ENCODE data around the gene PXDC1. TPM values are rescaled to one million over a fixed set of nuclear protein-coding genes. Genes with fewer than 3 reads are reported as not detected.

Gene PXDC1
- total RNA-seq, 2 experiments from 2014 or later, result 0.18 TPM; not detected in 1

DNA sequence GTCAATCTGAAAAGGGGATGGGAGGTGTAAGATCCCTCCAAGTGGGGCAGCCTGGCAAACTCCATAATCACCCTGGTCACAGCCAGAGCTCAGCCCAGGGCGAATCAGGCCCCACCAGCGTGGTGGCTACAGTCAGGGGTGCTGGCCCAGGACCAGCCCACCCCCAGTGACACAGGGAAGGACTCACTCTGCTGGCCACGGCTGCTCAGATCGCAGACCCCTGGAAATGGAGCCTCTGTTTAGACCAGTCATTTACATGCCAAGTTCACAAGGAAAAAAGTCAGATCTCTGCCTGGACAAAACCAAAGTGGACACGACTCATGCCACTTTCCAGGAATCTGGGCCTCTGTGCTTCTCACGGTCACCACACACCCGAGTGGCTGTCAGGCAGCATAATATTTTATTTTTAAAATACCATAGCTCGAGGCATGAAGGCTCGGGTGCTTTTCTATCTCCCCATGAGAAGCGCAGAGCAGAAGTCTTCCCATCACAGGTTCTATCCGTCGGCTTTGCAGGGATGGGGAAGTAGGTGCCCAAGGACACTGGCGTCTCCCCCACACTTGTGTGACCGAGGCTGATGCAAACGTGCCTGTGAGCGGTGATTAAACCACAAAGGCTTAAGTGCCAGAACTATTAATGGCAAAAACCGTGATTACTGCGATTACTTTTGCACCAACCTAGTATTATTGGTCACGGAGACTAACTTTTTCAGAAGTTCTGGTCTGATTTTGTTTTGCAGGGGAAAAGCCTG lies 13.0 kb downstream of the PXDC1 start:
- Mint-ChIP-seq H3K27me3 (peaks cover 23% of the 10 kb centered on the region), H3K4me3 (no peak overlapping the region), H3K27ac (no peak overlapping the region), H3K4me1 (peaks cover 11% of the 10 kb centered on the region), H3K36me3 (no peaks in the 10 kb centered on the region), H3K9me3 (peaks cover 3% of the 10 kb centered on the region)
- no peak for DNase-seq

DNA sequence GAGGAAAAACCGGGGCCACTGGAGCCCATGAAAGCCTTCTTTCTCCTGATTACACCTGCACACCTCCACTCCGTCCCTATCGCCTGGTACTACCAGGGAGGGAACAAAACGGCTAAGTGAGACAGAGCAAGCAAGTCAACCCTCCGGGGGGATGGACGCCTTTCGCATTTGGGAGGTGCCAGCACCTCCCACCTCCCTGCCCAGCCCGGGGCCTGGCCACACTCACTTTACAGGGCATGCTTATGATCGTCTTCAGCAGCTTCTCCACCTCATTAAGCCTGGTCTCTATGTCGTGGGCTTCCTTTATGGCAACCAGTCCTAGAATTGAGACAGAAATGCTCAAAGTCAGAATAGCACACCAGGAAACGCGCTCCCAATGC lies 13.7 kb downstream of the PXDC1 start:
- Mint-ChIP-seq H3K27me3 (peaks cover 25% of the 10 kb centered on the region), H3K4me3 (no peak overlapping the region), H3K27ac (no peak overlapping the region), H3K9me3 (peaks cover 3% of the 10 kb centered on the region), H3K4me1 (peaks cover 8% of the 10 kb centered on the region), H3K36me3 (no peaks in the 10 kb centered on the region)
- no peak for DNase-seq

DNA sequence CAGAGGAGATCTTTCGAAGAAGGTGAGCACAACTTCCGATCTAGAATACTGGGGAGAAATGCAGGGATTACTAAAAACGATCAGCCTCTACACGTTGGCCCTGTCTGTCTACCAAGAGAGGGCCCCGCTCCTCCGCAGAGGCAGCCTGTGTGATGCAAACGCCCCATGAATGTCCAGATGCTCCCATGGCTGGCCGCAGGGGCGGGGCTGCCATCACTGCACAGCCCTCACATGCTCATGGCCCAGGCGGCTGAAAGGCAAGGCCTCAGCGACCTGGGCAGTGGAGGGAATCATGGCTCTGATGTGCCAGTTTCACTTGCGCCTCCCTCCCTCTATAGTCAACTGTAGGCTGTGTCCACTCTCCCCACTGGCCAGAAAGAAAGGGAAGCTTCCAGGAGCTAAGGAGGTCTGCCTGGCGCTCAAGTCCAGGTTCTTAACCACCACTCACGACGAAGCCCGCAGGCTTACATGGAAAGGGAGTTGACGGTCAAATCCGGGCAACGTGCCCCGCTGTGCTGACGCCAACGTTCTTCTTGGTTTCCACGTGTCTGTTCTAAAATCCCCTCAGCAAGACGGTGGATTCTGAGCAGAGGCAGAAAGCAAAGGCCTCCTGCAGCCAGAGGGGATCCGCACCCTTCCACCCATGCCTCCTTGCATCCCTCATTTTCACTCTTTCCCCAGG lies 14.2 kb downstream of the PXDC1 start:
- Mint-ChIP-seq H3K4me1 (peaks cover 3% of the 10 kb centered on the region), H3K27ac (no peak overlapping the region), H3K27me3 (peaks cover 29% of the 10 kb centered on the region), H3K4me3 (no peak overlapping the region), H3K9me3 (peaks cover 3% of the 10 kb centered on the region), H3K36me3 (no peaks in the 10 kb centered on the region)
- no peak for DNase-seq

DNA sequence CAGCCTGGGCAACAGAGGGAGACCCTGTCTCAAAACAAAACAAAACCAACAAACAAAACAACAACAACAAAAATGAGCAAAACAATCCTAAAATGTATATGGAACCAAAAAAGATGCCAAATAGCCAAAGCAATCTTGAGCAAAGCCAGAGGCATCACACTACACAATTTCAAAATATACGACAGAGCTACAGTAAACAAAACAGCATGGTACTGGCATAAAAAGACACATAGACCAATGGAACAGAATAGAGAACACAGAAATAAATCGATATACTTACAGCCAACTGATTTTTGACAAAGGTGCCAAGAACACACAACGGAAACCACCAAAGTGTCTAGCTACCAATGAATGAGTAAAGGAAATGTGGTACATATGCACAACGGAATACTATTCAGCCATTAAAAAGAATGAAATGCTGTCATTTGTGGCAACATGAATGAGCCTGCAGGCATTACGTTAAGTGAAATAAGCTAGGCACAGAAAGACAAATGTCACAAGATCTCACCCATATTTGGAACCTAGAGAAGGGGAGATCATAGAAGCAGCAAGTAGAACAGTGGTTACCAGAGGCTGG lies 16.4 kb downstream of the PXDC1 start:
- Mint-ChIP-seq H3K27ac (no peak overlapping the region), H3K27me3 (peaks cover 19% of the 10 kb centered on the region), H3K4me3 (no peak overlapping the region)

DNA sequence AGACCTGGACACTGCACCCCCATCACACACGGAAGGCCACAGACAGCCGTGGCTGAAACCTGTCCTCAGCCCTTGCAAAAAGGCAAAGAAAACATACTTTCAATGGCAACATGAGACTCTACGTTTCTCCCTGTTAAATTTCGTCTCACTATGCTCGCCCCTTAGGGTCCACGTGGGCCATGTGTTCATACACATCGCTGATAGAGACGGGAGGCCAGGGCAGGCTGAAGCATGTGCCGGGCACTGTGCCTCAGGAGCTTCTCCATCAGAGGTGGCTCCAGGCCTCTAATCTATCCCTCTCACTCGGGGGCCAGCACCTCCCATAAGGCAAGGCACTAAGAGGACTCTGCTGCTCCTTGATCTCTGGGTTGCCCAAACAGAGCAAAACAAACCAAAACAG lies 17.5 kb downstream of the PXDC1 start:
- H3K36me3 Mint-ChIP-seq, result no peaks in the 10 kb centered on the region
- no peaks in the 10 kb centered on the region for H3K4me1 Mint-ChIP-seq
- H3K27ac Mint-ChIP-seq, result no peak overlapping the region
- H3K4me3 Mint-ChIP-seq, result no peak overlapping the region
- H3K9me3 Mint-ChIP-seq, result peaks cover 3% of the 10 kb centered on the region
- H3K27me3 Mint-ChIP-seq, result peaks cover 19% of the 10 kb centered on the region
- DNase-seq, result no peak

More for the DNA sequence above, 16.4 kb downstream of the PXDC1 start:
- H3K36me3 Mint-ChIP-seq, result no peaks in the 10 kb centered on the region
- no peaks in the 10 kb centered on the region for H3K4me1 Mint-ChIP-seq
- H3K9me3 Mint-ChIP-seq, result peaks cover 3% of the 10 kb centered on the region
- DNase-seq, result no peak

DNA sequence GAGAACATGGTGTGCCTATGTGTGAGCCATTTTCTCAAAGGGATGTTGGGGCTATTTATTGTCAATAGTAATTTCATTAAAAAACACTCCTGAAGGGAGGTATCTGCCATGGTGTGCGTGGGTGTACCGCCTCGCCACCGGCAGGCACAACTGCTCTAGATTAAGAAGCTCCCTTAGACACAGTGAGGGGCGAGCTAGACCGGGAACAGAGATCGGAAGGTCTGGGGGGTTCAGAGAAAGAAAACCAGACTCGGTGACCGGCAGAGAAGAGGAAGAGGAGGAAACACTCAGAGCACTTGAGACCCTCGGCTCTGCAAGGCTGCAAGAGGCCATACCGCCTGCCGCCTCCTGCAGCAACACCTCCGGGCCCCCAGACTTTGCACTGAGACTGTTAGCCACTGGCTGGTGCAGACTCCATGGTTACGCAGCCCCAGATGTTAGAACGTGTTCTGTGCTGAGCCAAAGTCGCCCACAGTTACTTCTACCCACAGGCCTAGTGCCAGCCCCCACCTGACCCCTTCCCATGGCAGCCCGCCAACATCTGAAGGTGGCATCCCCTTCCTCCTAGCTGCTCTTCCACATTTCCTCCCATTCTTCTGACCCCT lies 18.1 kb downstream of the PXDC1 start:
- no peaks in the 10 kb centered on the region for H3K4me1 Mint-ChIP-seq
- no peaks in the 10 kb centered on the region for H3K36me3 Mint-ChIP-seq
- H3K27me3 Mint-ChIP-seq, result peaks cover 19% of the 10 kb centered on the region
- no peak overlapping the region for H3K4me3 Mint-ChIP-seq
- DNase-seq, result no peak
- H3K9me3 Mint-ChIP-seq, result peaks cover 3% of the 10 kb centered on the region
- H3K27ac Mint-ChIP-seq, result no peak overlapping the region

DNA sequence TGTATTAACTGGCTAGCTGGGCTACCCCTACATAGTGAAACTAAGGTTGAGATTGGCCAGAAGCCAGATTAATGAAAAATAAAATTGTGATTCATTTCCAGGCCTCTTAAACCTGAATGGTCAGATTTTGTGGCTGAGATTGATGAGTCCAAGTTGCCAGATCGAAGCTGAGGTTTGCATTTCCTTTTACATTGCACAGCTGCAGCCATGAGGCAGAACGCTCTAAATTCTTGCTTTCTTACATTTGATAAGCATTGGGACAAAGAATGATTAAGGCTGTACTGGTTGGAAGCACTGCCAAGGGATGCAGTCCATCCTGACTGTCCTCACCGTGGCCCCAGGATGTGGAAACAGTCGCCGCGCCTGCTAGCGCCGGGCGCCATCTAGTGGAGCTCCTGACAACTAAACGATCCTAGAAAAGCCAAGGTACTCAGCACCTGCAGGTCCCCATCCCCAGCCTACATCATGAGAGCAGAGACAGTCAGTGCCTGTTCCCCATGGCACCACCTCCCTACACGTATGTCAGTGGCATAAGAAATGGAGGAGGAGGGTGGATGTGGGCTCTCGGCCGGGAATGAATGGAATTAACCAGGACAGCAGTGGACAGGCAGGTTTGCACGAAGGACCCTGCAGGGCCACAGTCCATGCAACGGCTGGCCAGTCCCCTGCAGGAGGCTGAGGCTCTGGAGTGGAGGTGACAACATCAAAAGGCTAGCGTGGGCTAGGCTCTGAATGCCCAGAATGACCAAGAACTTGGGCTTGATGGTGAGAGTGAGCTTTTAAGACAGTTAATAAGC lies 19.0 kb downstream of the PXDC1 start:
- Mint-ChIP-seq H3K4me3 (no peak overlapping the region), H3K36me3 (no peaks in the 10 kb centered on the region), H3K9me3 (peaks cover 3% of the 10 kb centered on the region), H3K4me1 (no peaks in the 10 kb centered on the region), H3K27ac (no peak overlapping the region), H3K27me3 (peaks cover 19% of the 10 kb centered on the region)
- DNase-seq, result peak; percentile 59

DNA sequence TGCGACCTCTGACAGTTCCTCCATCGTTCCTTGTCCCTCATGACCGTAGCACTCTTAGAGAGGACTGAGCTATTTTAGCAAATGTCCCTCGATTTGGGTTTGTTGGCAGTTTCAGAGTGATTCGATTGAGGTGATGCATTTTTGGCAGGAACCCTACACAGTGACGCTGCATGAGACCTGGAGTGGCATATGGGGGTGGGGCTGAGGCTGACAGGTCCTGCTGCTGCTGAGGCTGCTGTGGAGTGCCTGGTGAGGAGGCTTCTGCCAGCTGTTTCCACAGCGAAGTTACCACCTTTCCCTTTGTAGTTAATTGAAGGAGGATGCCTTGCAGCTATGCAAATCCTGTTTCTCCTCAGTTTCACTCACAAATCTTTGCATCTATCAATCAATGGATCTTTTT lies 19.8 kb downstream of the PXDC1 start:
- H3K27ac Mint-ChIP-seq, result no peak overlapping the region
- peaks cover 3% of the 10 kb centered on the region for H3K9me3 Mint-ChIP-seq
- H3K27me3 Mint-ChIP-seq, result peaks cover 19% of the 10 kb centered on the region
- no peaks in the 10 kb centered on the region for H3K36me3 Mint-ChIP-seq
- no peak for DNase-seq
- H3K4me3 Mint-ChIP-seq, result no peak overlapping the region
- no peaks in the 10 kb centered on the region for H3K4me1 Mint-ChIP-seq

DNA sequence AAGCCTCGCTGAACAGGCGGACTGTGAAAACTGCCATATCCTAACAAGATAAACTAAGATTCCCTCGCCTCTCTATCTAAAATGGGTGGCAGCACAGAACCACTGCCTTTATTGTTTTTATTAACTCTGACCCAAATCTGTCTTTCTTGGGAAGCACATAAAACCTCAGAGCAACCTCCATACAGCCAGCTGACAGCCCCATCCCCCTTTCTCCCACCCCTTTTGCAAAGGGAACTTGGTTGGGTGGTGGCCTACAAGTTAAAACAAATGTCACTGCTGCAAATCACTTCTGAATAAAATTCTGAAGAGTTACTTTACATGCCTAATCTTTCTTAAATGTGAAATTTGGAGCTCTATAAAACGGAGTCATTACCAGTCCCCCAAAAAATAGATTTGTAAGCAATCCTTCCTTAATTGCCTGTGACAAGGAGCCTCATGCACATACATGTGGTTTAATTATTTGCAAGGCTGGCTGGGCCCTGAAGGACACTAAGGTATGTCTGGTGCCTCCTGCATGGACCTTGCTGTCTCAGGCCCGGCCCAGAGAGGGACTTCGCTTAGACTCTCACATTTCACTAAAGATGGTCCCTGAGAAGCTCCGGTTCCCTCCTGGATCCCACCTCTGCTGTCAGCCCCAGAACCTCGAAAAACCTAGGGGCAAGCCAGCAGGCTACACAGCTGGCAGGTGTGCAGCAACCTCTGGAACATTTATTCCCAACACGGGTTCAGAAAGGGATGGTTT lies 21.7 kb downstream of the PXDC1 start:
- Mint-ChIP-seq H3K9me3 (no peaks in the 10 kb centered on the region), H3K4me3 (no peak overlapping the region), H3K4me1 (no peaks in the 10 kb centered on the region), H3K27me3 (peaks cover 11% of the 10 kb centered on the region), H3K36me3 (no peaks in the 10 kb centered on the region), H3K27ac (no peak overlapping the region)
- DNase-seq, result no peak

DNA sequence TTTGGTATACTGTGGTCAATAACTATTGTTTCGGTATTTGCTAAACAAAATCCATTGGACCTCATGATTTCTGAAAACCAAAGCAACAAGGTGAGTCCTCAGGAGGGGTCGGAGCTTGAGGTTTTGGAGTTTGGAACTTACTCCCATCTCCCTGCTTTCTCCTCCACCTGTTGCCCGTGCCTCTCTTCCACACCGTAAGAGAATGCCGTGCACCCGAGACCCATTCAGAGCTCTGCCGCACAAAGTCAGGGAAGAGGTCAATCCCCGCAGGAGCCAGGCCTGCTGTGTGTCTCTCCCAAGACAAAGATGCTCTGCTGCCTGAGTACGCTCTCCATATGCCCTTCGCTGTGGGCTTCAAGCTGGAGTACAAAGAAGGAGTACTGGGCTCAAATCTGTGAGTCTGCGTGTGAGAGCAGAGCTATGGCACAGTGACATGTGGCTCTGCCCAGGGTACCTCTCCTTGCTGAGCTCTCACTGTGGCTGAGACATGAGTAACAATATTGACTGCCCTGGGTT lies 23.9 kb downstream of the PXDC1 start:
- Mint-ChIP-seq H3K27me3 (peaks cover 3% of the 10 kb centered on the region), H3K27ac (no peak overlapping the region), H3K36me3 (no peaks in the 10 kb centered on the region), H3K4me1 (no peaks in the 10 kb centered on the region), H3K4me3 (no peak overlapping the region), H3K9me3 (no peaks in the 10 kb centered on the region)
- no peak for DNase-seq

DNA sequence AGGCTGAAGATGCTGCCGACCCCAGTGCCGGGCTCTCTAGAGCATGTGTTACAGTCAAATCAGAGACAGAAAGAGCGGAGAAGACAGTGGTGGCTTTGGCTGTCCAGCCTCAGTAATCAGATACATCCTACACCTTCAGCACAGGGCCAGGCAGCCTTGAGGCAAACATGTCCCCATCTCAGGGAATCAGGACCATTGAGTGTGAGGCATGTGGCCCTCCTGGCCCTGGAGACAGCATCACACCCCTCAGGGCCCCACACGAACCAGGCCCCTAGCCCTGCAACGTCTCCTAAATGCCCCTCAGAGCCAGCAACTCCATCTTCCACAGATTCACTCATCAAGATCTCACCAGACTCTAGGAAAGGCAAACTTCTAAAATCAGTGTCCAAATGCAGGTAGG lies 24.5 kb downstream of the PXDC1 start:
- Mint-ChIP-seq H3K36me3 (no peaks in the 10 kb centered on the region), H3K4me3 (no peak overlapping the region), H3K4me1 (no peaks in the 10 kb centered on the region), H3K27me3 (no peaks in the 10 kb centered on the region), H3K27ac (no peak overlapping the region), H3K9me3 (no peaks in the 10 kb centered on the region)
- DNase-seq, result no peak

DNA sequence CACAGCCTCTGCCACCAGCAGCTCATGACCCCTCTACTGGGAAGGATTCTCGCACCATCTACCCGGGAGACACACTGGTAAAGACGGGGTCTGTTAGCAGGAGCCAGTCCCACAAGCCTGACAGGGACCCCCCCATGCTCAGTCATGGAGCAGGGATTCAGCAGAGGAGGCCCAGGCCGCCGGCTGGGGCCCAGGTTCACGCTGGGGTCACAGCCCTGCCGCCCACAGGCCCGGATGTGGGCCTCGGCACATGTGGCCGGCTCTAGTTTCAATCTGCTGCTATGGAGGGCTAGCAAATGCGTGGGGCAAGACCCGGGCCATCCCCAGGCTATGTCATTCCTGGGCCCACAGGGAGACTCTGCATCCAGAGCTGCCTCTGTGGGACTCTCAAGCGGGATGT lies 25.1 kb downstream of the PXDC1 start:
- H3K4me1 Mint-ChIP-seq, result no peaks in the 10 kb centered on the region
- no peak overlapping the region for H3K27ac Mint-ChIP-seq
- no peak overlapping the region for H3K4me3 Mint-ChIP-seq
- no peak for DNase-seq
- no peaks in the 10 kb centered on the region for H3K36me3 Mint-ChIP-seq
- H3K9me3 Mint-ChIP-seq, result no peaks in the 10 kb centered on the region
- H3K27me3 Mint-ChIP-seq, result no peaks in the 10 kb centered on the region

DNA sequence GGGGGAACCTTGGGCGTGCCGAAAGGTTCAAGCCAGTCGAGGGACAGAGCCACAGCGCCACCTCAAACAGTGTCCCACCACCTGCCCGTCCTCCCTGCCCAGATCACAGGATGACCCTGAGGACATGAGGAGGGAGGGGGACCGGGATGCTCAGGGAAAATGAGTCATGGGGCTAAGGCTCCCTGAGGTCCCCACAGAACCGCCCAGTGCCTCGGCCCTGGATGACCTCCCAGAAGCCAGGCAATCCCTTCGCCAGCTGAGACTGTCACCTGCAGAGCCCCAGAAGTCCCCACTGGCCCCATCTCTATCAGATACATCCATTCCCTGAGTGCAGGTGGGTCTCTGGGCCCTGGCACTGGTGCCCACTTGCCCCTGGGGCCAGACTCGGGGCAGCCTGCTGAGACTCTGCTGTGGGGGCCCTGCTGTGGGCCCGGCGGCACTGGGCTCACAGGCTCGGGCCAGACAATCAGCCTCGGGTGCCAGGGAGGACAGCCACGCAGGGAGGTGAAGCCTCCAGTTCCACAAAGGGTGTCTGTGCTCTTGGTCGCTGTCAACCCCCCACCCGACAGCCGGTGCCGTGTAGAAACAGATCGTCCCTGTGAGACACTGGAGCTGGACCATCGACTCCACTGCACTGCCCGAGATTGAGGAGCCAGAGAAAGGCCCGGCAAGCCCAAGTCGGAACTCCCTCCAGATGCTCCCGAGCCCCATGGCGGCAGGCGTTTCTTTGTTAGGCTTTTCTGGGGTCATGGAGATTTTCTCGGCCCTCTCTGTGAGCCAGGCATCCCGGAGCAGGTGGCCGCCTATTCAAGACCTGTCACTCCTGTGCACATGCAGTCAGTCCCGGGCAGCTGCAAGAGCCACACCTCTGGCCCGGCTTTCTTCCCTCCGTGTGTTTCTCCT lies 26.1 kb downstream of the PXDC1 start:
- Mint-ChIP-seq H3K27ac (no peak overlapping the region), H3K4me1 (no peaks in the 10 kb centered on the region), H3K4me3 (no peak overlapping the region), H3K9me3 (no peaks in the 10 kb centered on the region), H3K36me3 (no peaks in the 10 kb centered on the region), H3K27me3 (no peaks in the 10 kb centered on the region)
- no peak for DNase-seq

Data from activated naive CD8-positive, alpha-beta T cell treated with anti-CD3 and anti-CD28 coated beads for 36 hours (primary cell).